ENCODE measurements around the gene NXNL2.

The NXNL2 gene

GRCh38 chr9:88534456-88535225 lies at the start of gene NXNL2:
Gene NXNL2, plus strand, starts transcription at chr9:88535178. Its CDS starts 257 bp downstream, at chr9:88535435.
- no peak for DNase-seq (ENCODE audit: low read depth in 1 of 2, low spot score in 1 of 2)

DNA sequence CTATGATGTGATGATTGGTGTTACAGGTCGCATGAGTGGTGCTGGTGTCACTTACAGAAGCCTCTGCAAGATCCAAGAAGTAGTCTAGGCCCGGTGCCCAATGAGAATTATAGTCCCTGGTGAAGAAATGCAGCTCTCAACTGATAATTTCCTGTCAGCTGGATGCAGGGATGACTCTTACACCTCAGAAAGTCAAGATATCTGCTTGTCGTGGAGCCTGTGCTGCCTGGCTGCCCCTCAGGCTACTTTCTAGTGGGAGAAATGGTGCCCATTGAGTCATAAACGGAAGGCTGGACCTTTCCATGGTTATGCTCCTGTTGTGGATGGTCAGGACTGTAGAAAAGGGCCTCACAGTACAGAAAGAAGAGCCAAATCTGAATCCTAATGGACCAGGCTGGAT lies 46.8 kb upstream of the NXNL2 start:
- no peak for DNase-seq (ENCODE audit: low read depth in 1 of 2, low spot score in 1 of 2)

GRCh38 chr9:88494983-88495721 lies 39.8 kb upstream of the NXNL2 start:
- DNase-seq (ENCODE audit: low read depth in 1 of 2, low spot score in 1 of 2), result no peak

DNA sequence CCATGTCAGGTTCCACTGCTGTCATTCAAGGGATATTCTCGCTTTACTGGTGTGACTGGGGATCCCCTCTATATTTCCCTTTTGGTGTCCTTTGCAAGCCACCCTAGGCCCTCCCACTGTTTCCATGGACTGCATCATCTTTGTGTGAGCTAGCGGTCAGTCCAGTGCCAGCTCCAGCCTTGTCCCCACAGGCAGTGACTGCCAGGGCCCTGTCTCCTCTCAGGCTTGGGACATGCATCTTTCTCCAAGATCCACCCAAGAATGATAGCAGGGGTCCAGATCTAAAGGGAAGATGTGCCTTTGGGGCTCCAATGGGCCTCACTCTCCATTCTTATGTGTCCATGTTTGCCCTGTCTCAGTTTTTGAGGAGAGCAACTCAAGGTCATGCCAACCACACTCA lies 37.8 kb upstream of the NXNL2 start:
- DNase-seq (ENCODE audit: low read depth in 1 of 2, low spot score in 1 of 2), result no peak

- DNase-seq (ENCODE audit: low read depth in 1 of 2, low spot score in 1 of 2), result no peak
Observed at GRCh38 chr9:88498880-88499279, 36.1 kb upstream of the NXNL2 start.

DNA sequence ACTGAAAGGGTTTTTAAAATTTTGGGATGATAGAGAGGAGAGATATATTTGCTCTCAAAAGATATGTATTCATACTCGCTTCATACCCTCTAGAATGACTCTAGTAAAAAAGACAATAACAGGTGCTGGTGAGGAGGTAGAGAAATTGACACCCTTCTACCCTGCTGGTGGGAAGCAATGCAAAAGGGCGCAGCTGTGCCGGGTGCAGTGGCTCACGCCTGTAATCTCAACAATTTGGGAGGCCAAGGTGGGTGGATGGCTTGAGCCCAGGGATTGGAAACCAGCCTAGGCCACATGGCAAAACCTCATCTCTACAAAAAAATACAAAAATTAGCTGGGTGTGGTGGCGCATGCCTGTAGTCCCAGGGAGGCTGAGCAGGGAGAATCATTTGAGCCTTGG lies 33.9 kb upstream of the NXNL2 start:
- DNase-seq (ENCODE audit: low read depth in 1 of 2, low spot score in 1 of 2), result no peak

GRCh38 chr9:88502552-88503034 lies 32.4 kb upstream of the NXNL2 start:
- DNase-seq (ENCODE audit: low read depth in 1 of 2, low spot score in 1 of 2), result no peak

DNA sequence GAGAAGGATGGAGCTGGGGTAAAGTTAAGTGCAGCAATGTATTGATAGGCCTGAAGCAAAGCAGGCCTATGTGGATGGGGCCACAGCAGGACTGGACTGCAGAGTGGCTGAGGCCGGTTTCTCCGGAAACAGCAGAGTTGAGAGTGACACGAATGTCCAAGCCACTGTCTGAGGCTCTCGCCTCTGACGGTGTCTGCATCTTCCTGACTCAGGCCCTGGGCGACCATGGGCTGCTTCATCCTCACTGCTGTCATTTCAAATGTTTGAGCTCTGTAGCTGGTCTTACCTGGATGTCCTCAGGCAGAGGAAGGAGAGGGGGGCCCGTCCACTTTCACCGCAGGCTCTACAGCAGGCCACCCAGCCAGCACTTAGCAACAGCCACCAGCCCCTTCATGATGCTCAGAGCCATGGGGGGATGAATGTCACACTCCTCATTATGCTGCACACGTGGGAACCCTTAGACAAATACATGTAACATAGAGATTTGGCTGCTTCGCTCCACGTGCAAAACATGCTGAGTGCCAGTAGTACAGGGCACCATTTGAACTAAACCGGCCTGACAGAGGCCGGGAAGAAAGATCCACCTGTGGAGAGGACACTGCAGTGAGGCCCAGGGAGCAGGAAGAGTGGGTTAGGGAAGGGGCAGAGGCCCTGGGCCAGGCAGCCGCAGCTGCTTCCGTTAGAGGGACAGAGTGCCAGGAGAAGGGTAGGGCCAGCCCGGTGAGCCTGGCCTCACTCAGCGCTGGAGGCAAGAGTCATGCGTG lies 31.7 kb upstream of the NXNL2 start:
- no peak for DNase-seq (ENCODE audit: low read depth in 1 of 2, low spot score in 1 of 2)

DNA sequence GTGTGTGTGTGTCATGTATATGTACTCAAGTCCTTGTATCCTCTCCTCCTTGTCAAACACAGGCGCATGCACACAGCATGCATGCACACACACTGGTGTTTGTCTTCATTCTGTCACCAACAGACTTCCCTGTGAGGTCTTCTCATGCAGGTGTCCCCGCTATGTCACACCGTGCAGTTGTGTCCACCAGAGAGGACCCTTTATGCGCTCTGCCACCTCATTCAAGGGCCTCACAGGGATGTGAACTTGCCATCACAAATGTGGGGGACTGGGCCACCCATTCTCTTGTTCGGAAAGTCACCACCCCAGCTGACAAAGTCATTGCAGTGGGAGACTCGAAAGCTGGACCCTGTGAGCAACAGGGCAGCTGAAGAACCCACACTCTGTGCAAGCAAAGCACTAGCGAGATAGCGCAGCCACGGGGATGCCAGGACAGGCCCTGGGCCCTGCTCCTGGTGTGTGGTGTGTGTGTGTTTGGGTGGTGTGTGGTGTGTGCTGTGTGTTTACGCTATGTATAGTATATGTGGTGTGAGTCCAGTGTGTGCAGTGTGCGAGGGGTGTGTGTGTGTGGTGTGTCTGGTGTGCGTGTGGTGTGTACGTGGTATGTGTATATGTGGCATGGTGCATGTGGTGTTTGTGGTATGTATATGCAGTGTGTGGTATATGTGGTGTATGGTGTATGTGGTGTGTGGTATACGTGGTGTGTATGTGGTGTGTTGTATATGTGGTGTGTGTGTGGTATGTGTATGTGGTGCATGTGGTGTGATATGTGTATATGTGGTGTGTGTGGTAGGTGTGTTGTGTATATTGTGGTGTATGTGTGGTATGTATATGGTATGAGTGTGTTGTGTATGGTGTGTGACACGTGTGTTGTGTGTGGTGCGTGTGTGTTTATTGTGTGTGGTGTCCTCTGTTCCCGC lies 30.9 kb upstream of the NXNL2 start:
- no peak for DNase-seq (ENCODE audit: low read depth in 1 of 2, low spot score in 1 of 2)

- DNase-seq (ENCODE audit: low read depth in 1 of 2, low spot score in 1 of 2), result no peak
Observed at GRCh38 chr9:88508326-88508725, 26.7 kb upstream of the NXNL2 start.

DNA sequence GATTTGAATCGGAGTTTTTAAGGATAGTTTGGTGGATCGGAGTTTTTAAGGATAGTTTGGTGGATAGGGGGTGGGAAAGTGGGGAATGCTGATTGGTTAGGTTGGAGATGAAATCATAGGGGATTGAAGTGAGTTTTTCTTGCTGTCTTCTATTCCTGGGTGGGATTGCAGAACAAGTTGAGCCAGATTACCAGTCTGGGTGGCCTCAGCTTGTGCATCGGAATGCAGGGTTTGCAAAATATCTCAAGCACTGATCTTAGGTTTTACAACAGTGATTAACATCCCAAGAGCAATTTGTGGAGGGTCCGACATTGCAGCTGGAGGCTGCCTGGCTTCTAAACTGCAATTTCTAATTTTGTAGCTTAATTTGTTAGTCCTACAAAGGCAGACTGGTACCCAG lies 23.1 kb upstream of the NXNL2 start:
- no peak for DNase-seq (ENCODE audit: low read depth in 1 of 2, low spot score in 1 of 2)

DNA sequence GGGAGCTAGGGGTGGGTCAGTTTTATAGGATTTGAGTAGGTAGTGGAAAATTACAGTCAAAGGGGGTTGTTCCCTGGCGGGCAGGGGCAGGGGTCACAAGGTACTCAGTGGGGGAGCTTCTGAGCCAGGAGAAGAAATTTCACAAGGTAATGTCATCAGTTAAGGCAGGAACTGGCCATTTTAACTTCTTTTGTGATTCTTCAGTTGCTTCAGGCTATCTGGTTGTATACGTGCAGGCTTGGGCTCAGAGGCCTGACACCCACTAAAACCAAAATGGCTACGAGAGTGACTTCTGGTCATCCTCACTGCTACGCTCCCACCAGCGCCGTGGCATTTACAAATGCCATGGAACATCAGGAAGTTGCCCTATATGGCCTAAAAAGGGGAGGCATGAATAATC lies 20.7 kb upstream of the NXNL2 start:
- DNase-seq (ENCODE audit: low read depth in 1 of 2, low spot score in 1 of 2), result no peak

GRCh38 chr9:88521308-88521707 lies 13.7 kb upstream of the NXNL2 start:
- DNase-seq (ENCODE audit: low read depth in 1 of 2, low spot score in 1 of 2), result no peak

- no peak for DNase-seq (ENCODE audit: low read depth in 1 of 2, low spot score in 1 of 2)
Observed at GRCh38 chr9:88522360-88522759, 12.6 kb upstream of the NXNL2 start.

- no peak for DNase-seq (ENCODE audit: low read depth in 1 of 2, low spot score in 1 of 2)
Observed at GRCh38 chr9:88523056-88523455, 11.9 kb upstream of the NXNL2 start.

GRCh38 chr9:88524911-88525310 lies 10.1 kb upstream of the NXNL2 start:
- no peak for DNase-seq (ENCODE audit: low read depth in 1 of 2, low spot score in 1 of 2)

GRCh38 chr9:88527618-88528017 lies 7.4 kb upstream of the NXNL2 start:
- DNase-seq (ENCODE audit: low read depth in 1 of 2, low spot score in 1 of 2), result no peak

DNA sequence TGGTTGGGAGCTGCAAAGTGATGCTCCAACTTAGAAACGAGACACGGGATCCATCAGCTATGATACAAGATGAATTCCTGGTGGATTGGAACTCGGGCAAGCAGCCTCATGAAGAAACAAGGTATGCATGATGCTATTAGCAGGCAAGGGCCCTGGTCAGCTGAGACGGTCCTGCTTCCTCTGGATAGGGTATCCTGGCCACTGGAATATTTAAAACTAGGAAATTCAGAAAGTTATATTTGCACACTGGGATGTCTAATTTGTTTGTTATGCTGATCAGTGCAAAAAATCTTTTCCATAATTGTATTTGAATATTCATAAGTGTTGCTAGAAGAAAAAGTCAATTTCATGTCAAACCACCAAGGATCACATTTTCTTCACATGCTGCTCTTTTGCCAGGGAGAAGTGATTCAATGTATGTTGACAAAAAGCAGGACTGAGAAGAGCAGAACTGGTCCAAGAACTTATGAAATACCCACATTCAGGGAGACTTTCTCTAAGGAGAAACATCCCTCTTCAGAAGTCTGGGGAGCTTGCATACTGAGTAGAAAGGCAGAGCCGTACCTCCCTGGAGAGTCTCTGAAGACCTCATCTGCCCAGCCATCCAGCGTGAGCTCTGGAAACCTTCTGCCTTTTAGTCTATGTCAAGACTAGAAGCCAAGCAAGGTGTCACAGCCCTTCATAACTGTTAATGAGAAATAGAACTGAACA lies 6.7 kb upstream of the NXNL2 start:
- DNase-seq (ENCODE audit: low read depth in 1 of 2, low spot score in 1 of 2), result no peak

GRCh38 chr9:88529496-88529895 lies 5.5 kb upstream of the NXNL2 start:
- DNase-seq (ENCODE audit: low read depth in 1 of 2, low spot score in 1 of 2), result no peak

DNA sequence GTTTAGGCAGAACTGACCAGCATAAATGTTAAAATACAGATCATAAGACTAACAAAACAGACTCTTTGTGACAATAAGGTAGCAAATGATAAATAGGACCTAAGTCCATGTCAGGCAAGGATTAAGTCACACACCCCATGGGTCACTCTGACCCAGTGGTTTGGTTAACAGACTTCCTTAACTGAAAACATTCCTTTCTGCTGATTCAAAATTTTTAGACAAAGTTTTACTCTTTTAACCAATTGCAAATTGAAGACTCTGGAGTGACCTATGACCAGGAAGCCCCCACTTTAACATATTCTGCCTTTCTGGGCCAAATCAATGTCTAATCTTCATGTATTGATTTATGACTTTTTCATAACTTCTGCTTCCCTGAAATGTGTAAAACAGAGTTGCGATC lies 4.9 kb upstream of the NXNL2 start:
- no peak for DNase-seq (ENCODE audit: low read depth in 1 of 2, low spot score in 1 of 2)
